OCI-LY1 (cell line): ENCODE data around the gene TBL3.

Experiments used
- CTCF ChIP-seq: fragments of 200-600 bp; sonication (generic), shearing (Covaris generic); IDR thresholded peaks from 2 replicates; pipeline ENCODE4 v1.5.1; 2017; ENCODE audit warnings: mild to moderate bottlenecking, antibody characterized with exemption, low read length, moderate library complexity, mixed read lengths
- EZH2 ChIP-seq: fragments of 200-600 bp; sonication (generic), shearing (Covaris generic); IDR thresholded peaks from 2 replicates; pipeline ENCODE4 v1.8.0; 2017; ENCODE audit warnings: borderline replicate concordance, mixed run types, mild to moderate bottlenecking, antibody characterized with exemption, low read length, moderate library complexity, mixed read lengths

GRCh38 chr16:1922357-1922756, 49.5 kb upstream of the TBL3 start:
- TF ChIP-seq CTCF (no peak), EZH2 (no peak)
